Measurements from ENCODE around the gene SERHL2. TPM values are rescaled to one million over a fixed set of nuclear protein-coding genes. Genes with fewer than 3 reads are reported as not detected.

The SERHL2 gene
- total and polyA plus RNA-seq, 2 donors from 2014 or later: 3.1 to 4.9 TPM

DNA sequence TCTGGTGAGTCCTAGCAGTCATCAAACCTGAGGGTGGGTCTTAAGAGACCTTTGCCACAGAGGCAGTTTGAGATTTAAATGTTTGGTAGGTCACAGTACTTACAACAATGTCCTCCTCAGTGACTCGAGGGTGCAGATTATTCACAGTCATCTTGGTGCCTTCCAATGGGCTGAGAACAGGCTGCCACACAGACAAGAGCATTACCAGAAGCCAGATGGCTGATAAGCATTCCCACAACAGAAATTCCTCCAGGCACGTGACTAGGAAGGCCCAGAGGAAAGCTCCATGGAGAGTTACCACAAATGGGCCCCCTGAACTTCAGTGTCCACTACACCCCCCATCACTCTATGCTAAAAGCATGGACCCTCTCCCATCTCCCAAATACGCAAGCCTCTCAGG, 41.7 kb downstream of the SERHL2 start:
- H3K27me3 ChIP-seq (ENCODE audit: control insufficient read depth, insufficient read depth, low read length): no peaks in the 10 kb centered on the region
- TF ChIP-seq, protein P1, sequence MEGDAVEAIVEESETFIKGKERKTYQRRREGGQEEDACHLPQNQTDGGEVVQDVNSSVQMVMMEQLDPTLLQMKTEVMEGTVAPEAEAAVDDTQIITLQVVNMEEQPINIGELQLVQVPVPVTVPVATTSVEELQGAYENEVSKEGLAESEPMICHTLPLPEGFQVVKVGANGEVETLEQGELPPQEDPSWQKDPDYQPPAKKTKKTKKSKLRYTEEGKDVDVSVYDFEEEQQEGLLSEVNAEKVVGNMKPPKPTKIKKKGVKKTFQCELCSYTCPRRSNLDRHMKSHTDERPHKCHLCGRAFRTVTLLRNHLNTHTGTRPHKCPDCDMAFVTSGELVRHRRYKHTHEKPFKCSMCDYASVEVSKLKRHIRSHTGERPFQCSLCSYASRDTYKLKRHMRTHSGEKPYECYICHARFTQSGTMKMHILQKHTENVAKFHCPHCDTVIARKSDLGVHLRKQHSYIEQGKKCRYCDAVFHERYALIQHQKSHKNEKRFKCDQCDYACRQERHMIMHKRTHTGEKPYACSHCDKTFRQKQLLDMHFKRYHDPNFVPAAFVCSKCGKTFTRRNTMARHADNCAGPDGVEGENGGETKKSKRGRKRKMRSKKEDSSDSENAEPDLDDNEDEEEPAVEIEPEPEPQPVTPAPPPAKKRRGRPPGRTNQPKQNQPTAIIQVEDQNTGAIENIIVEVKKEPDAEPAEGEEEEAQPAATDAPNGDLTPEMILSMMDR (IDR thresholded peaks at IDR 0.05; ENCODE audit: borderline replicate concordance, extremely low read depth, insufficient read depth): no peak
- H3K9ac ChIP-seq (ENCODE audit: low read length in 3 of 3): no peak overlapping the region
- no peak for FAIRE-seq
- intact Hi-C loops (cut with DNase I): no loop called here
- peaks cover 5 to 74% (median 59%) of the 10 kb centered on the region in 3 donors for H3K36me3 ChIP-seq (ENCODE audit: control insufficient read depth in 2 of 3, insufficient read depth in 3 of 3, low read length in 3 of 3)
- no peaks in the 10 kb centered on the region for H3K4me1 ChIP-seq (ENCODE audit: control insufficient read depth in 2 of 3, insufficient read depth in 2 of 3, low read depth in 1 of 3, low read length in 3 of 3)
- H3K9me3 ChIP-seq (ENCODE audit: control insufficient read depth in 2 of 3, insufficient read depth in 1 of 3, low read length in 3 of 3): no peaks in the 10 kb centered on the region
- no peak overlapping the region for H3K27ac ChIP-seq (ENCODE audit: low read depth in 2 of 2, low read length in 2 of 2)
- H3K4me3 ChIP-seq (ENCODE audit: low read length in 3 of 3): no peak overlapping the region
- no peak for DNase-seq

GRCh38 chr22:42596336-42596735, 42.6 kb downstream of the SERHL2 start:
- FAIRE-seq: no peak
- Histone ChIP-seq H3K9ac (ENCODE audit: low read length in 3 of 3) (no peak overlapping the region), H3K4me3 (ENCODE audit: low read length in 3 of 3) (no peak overlapping the region), H3K27ac (ENCODE audit: low read depth in 2 of 2, low read length in 2 of 2) (no peak overlapping the region), H3K4me1 (ENCODE audit: control insufficient read depth in 2 of 3, insufficient read depth in 2 of 3, low read depth in 1 of 3, low read length in 3 of 3) (no peaks in the 10 kb centered on the region), H3K36me3 (ENCODE audit: control insufficient read depth in 2 of 3, insufficient read depth in 3 of 3, low read length in 3 of 3) (peaks cover 5 to 74% (median 59%) of the 10 kb centered on the region in 3 donors), H3K9me3 (ENCODE audit: control insufficient read depth in 2 of 3, insufficient read depth in 1 of 3, low read length in 3 of 3) (no peaks in the 10 kb centered on the region), H3K27me3 (ENCODE audit: control insufficient read depth, insufficient read depth, low read length) (no peaks in the 10 kb centered on the region)
- intact Hi-C loops (cut with DNase I): no loop called here
- no peak for DNase-seq
- TF ChIP-seq, protein P1 (IDR thresholded peaks at IDR 0.05; ENCODE audit: borderline replicate concordance, extremely low read depth, insufficient read depth): no peak

GRCh38 chr22:42596863-42597530, 43.2 kb downstream of the SERHL2 start:
- DNase-seq (no peak), FAIRE-seq (no peak)
- H3K4me1 ChIP-seq (ENCODE audit: control insufficient read depth in 2 of 3, insufficient read depth in 2 of 3, low read depth in 1 of 3, low read length in 3 of 3): no peaks in the 10 kb centered on the region
- H3K36me3 ChIP-seq (ENCODE audit: control insufficient read depth in 2 of 3, insufficient read depth in 3 of 3, low read length in 3 of 3): peaks cover 8 to 72% (median 57%) of the 10 kb centered on the region in 3 donors
- no peak overlapping the region for H3K9ac ChIP-seq (ENCODE audit: low read length in 3 of 3)
- no peaks in the 10 kb centered on the region for H3K27me3 ChIP-seq (ENCODE audit: control insufficient read depth, insufficient read depth, low read length)
- TF ChIP-seq, protein P1 (IDR thresholded peaks at IDR 0.05; ENCODE audit: borderline replicate concordance, extremely low read depth, insufficient read depth): no peak
- H3K4me3 ChIP-seq (ENCODE audit: low read length in 3 of 3): no peak overlapping the region
- H3K9me3 ChIP-seq (ENCODE audit: control insufficient read depth in 2 of 3, insufficient read depth in 1 of 3, low read length in 3 of 3): no peaks in the 10 kb centered on the region
- intact Hi-C loops (cut with DNase I): no loop called here
- H3K27ac ChIP-seq (ENCODE audit: low read depth in 2 of 2, low read length in 2 of 2): no peak overlapping the region
